Activated CD4-positive, alpha-beta T cell treated with anti-CD3 and anti-CD28 coated beads, Interleukin-2, Interleukin-6, amounts not matched to agents 100 ng/mL and 50 ng/mL, durations not matched to agents 16 hours and 8 hours (primary cell): ENCODE measurements around the gene ZBTB16.
A peak's percentile ranks its signal among the peaks of the same experiment; 100 is the strongest.

Experiments
- DNase-seq: peaks from one replicate; pipeline ENCODE4 v3.0.0-alpha.2; 2020

ZBTB16 gene, protein sequence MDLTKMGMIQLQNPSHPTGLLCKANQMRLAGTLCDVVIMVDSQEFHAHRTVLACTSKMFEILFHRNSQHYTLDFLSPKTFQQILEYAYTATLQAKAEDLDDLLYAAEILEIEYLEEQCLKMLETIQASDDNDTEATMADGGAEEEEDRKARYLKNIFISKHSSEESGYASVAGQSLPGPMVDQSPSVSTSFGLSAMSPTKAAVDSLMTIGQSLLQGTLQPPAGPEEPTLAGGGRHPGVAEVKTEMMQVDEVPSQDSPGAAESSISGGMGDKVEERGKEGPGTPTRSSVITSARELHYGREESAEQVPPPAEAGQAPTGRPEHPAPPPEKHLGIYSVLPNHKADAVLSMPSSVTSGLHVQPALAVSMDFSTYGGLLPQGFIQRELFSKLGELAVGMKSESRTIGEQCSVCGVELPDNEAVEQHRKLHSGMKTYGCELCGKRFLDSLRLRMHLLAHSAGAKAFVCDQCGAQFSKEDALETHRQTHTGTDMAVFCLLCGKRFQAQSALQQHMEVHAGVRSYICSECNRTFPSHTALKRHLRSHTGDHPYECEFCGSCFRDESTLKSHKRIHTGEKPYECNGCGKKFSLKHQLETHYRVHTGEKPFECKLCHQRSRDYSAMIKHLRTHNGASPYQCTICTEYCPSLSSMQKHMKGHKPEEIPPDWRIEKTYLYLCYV

DNA sequence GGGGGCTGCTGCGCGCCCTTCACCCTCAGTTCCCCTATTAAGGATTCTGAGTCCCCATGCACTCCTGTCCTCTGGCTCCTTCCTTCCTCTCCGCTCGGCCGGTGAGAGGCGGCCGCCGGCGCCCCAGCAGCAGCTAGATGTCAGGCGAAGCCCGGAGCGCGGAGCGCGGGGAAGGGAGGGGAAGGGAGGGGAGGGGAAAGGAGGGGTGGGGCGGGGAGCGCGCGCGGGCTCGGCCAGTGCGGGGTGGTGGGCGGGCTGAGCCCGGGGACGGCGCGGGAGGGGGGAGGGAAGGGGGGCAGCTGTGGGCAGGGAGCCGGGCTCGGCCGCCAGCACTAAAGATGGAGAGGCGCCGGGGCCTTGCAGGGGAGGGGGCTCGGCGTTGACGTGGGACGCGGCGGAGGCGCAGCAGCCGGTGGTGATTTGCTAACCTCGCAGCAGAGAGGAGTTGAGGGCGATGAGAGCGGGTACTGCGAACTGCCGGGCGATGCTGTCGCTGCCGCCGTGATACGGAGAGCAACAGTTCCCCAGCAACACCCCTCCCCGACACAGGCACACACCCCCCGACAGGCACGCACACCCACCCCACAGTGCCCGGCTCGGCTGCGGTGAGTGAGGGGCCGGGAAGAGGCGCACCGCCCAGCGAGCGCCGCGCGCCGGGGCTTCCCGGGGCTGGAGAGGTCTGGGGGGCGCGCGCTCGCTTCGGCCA, at the start of gene ZBTB16:
Gene ZBTB16, plus strand, starts transcription at position 434 of the 706 bp plus-strand sequence. CDS start 3,590 bp downstream, outside the sequence.
- DNase-seq: peak; percentile 43

DNA sequence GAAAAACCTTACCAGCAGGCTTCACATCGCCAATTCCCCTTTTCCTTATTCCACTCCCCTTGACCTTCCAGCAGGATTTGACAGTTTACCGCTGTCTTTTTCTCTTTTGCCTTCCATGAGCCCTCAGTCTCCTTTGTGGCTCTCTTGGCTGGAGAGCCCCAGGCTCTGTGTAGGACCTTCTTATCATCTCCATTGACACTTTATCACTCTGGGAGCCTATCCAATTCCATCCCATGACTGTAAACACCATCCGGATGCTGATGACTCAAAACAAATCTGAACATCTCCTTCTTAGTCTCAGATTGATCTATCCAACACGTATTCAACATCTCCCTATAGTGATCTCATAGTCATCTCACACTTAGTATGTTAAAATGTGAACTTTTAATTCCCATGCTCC, 48.6 kb upstream of the ZBTB16 start:
- no peak for DNase-seq

DNA sequence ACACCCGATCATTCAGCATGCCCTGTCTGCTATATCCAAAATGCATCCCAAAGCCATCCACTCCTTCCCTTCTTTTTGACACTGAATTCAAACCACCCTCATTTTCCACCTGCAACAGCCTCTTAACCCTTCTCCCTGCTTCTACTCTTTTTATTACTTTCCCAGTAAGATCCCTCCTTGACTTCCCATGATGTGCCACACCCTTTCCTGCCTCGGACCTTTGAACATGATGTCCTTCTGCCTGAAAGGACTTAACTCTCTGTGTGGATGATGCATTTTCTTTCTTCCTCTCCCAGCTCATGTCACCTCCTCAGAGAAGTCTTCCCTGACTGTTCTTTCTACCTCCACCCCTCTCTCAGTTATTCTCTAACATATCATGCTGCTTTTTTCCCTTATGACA, 48.1 kb upstream of the ZBTB16 start:
- DNase-seq: no peak

DNA sequence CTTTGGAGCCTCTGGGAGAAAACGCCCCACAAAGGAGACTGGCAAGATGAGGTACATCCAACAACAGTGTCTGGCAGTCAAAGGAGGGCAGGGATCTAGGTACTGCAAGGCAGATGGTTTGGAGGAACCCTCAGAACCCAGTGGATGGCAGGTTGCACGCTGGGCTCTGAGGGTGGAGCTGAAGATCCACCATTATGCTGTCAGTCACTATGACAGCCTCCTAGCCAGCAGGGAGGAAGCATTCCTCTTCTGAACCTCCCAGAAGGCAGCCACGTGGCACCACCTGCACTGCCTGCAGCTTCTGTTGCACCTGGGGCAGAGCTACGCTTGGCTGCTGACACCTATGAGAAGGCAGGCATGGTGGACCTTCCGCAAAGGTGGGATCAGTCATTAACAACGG, 44.4 kb upstream of the ZBTB16 start:
- DNase-seq: no peak

DNA sequence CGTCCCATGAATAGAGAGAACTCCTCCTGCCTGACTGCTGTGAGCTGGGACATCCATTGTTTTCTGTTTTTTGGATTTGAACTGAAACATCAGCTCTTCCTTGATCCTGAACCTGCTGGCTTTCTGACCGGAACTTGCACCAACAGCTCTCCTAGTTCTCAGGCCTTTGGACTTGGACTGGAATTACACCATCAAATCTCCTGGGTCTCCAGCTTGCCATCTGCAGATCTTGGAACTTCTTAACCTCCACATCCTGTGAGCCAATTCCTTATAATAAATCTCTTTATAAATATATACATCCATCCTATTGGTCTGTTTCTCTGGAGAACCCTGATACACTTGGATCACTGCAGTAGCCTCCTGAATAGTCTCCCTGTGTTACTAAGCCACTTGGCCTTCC, 42.5 kb upstream of the ZBTB16 start:
- DNase-seq: no peak

DNA sequence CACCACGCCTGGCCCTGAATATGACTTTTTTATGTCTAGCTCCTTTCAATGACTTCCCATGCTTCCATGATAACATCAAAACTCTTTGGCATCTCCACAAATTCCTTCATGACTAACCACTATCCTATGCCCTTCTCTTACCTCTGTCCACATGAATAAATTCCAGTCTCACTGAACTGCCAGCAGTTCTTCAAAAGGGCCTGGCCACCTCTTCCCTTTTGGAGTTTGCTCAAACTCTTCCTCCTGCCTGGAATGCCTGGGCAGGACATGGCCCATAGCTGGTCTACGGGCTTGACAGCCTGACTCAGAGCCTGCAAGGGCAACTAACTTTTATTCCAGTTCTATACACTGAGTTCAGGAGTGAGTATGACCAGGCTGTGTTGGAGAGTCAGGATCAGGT, 41.8 kb upstream of the ZBTB16 start:
- no peak for DNase-seq

DNA sequence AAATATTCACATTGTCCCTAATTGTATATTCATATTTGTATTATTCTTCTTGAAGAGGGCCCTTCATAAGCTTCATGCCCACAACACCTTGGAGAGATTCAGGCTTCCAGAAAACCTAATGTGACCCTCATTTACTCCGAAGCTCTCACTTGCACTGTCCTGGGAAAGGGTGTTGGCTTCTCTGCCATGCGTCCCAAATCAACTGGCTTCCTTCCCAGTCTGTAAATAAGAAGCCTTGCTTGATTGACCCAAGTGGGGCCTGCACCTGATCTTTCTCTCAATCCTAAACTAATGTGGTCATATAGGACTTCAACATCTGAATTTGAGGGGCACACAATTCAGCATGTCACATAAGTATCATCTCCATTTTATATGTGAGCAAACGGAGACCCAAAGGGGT, 40.5 kb upstream of the ZBTB16 start:
- DNase-seq: no peak

DNA sequence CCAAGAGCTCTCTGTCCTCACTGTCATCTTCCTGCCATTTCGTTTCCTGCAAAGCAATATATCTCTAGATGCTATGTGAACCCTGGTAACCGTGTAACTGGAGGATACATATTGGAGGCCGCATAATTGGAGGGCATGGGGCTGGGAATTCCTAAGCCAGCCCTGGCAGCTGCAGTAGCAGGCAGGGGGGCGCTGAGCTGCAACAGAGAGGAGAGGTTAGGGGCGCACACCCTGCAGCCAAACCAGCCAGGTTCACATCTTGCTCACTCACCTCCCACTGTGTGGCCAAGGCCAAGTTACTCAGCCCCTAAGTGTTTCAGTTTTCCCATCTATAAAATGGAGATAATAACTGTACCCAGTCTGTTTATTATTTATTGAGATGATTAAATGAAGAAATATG, 39.9 kb upstream of the ZBTB16 start:
- DNase-seq: no peak

DNA sequence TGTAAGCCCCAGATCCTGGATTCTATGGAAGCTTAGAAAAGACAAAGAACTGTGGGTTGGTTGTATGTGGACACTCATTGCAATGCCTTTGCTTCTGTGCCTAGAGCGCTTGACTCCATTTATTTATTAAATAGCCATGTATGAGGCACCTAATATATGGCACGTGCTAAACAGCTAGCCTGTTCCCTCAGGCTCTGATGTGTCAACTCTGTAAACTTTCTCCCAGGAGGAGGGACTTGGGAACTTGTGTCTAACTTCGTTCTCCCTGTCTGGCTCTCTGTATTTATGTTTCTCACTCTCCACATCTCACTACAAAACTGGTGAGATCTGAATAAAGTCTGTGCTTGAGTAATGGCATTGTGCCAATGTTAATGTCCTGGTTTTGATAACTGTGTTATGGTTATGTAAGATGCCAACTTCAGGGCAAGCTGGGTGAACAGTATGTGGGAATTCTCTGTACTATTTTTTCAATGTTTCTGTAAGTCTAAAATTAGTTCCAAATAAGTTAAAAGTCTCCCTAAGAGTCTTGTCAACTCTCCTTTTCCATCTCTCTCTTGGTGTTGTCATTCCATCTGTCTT, 34.1 kb upstream of the ZBTB16 start:
- no peak for DNase-seq

DNA sequence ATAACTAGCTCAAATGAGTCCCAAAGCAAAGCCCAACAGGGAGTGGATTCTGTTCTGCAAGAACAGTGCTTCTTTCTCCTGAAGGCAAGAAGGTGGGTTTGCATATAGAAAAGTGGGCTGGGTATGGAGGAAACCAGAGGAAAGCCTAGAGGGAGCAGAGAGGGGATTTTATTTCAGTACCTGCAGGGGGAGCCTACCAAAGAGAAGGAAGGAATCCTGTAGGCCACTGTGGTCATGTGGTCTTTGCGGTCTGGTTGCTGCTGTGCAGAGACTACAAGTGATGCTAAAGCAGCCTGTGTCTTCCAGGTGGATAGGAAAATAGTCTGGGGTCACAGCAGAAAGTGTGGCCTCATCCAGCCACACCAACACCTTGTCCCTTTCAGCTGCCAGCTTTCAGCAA, 33.2 kb upstream of the ZBTB16 start:
- peak; percentile 9 for DNase-seq

DNA sequence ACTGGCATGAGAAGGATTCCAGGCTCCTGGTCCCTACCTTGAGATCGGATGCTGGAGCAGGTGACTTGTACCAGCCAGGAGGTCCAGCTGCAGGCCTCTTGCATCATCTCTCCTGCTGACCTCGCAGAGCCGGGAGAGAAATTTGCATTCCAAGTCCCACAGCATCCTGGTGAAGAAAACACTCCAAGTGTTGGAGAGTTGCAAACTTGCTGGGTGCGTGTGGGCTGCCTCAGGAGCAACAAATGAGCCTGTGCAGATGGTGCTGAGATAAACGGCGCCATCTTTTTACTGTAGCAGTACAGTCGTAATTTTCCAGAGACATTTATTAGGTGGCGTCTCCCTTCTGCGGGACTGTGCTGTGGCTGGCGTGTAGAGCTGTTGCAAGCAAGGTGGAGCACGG, 32.1 kb upstream of the ZBTB16 start:
- DNase-seq: no peak

DNA sequence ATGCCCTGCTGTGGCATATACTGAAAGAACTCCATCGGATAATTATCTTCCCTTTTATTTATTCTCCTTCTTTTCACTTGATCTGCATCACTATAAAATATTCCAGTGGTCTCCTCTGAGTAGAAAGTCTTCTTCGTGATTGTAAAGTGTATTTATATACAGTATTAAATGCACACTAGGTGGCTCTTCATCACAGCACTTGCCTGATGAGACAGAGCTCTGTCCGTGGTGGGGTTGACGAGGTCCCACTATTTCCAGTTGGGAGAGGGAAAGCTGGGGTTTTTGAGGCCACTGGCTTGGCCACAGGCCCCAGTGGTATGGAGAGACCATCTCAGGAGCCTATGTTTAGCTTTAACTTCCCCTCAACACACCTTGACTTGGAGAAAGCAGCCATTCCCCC, 31.6 kb upstream of the ZBTB16 start:
- DNase-seq: no peak

DNA sequence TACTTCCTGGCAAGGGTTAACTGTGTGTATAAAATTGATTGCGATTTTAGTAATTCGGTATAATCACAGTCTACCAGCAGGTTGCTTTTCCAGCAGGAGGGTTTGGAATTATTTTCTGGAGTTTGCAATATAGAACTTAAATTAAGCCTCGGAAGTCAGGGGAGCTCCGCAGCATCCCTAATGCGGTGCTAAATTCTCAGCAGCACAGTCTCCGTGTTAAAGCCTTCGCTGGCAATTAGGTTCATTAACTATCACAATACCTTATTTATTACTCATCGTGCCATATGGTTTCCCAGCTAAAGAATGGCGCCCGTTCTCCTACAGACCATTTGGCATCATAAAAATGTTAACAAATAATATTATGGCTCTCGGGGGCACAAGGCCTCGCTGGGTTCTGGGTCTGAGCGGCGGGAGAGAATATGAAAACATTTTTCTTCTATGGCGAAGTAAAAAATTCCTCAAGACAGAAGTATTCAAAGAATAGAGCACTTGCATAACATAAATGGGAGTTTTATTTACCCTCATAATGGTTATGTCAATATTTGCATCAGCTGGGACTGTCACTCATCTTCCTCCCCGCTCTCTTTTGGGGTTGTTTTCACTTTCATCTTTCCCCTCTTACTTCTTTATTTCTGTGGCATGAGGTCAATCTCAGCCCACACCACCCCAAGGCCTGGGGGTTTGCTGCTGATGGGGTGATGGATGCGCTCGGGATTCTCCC, 28.1 kb upstream of the ZBTB16 start:
- DNase-seq: no peak

DNA sequence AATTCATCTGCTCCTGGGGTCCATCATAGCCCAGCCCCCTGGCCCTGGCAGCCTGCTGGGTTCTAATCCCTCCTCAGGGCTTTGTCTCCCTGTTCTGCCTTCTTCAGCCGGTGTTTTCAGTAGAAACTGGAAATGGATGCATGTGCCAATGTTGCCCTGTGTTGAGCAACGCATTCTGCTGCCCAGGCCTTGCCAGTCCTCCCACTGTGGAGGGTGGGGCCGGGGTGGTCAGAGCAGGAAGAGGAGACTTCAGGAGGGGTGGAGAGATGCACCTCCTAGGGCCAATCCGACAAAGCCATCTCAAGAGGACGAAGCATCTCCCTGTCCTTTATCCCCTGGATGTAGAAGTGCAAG, 27.6 kb upstream of the ZBTB16 start:
- no peak for DNase-seq

DNA sequence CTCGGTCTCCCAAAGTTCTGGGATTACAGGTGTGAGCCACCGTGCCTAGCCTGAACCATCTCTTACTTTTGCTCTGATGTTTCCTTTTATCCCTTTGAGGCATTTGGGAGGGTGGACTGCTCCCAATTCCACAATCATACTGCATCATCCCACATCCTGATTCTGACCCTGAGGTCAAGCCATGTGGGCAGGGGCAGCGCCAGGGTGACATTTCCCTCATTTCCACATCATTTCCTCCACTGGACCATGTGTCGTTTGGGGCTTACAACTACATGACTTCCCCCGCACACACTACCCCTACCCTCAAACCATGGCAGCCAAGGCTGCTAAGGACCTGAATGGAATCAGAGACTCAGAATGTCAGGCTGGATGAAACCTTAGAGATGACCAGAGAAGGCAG, 26.4 kb upstream of the ZBTB16 start:
- DNase-seq: no peak

DNA sequence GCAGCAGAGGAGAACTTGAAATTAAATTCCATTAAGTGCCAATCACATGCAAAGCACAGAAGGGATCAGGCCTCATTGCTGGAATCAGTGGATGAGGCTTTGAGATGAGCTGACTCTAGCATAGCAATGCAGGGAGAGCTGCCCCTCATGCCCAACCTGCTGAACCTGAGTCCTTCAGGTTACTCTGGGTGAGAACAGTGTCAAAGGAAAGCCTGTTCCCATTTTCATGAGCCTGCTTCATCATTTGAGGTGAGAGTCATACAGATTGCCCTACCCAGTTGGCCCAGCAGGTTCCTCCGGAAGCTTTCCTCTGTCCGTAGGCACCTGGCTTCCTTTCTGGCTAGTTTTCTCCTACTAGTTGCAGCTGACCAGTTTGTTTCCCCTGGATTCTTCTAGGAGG, 25.9 kb upstream of the ZBTB16 start:
- no peak for DNase-seq

DNA sequence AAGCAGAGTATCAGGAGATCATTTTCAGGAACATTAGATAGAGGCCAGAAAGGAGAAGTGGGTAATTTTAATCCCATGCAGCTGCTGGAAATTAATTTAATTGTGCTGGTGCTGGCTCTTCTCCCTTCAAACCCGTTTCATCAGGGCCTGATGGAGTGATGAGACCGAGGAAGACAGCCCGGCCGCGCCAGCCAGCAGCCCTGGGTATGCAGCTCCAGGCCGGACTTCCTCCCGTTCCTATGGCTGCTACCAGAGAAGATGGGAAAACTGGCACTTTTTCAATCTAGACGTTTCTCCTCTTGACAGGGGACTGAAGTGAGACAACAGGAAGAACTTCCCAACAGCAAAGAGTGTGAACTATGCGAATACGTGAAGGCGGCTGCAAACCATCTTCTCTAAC, 24.6 kb upstream of the ZBTB16 start:
- DNase-seq: no peak

DNA sequence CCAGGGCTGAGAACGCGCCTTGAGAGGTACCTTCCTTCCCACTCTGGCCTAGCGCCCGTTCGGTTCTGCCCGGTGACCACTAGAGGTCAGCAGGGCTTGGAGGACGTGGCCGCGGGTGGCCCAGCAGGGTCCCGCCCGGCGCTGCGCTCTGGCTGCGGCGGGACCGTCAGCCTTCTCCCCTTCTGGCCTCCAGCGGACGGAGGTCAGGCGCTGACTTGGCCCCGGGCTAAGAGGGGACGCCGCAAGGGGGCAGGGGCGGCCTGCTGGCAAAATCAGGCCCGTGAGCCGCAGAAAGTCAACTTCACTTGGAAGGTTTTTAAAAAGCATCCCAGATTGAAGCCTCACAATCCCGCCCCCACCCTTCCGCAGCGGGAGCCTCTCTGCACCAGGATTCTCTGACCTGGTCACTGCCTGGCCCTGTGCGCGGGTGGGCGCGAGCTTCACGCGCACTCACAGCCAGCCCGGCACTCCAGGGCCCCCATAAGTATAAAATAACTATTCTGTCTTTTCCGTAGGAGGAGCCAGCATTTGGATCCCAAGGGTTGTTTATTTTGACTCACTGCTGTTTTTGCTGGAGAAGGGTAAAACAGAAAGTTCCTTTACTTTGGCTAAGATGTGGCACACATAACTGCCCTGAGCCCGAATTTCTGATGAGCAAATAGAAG, 23.2 kb upstream of the ZBTB16 start:
- DNase-seq: peak; percentile 58

DNA sequence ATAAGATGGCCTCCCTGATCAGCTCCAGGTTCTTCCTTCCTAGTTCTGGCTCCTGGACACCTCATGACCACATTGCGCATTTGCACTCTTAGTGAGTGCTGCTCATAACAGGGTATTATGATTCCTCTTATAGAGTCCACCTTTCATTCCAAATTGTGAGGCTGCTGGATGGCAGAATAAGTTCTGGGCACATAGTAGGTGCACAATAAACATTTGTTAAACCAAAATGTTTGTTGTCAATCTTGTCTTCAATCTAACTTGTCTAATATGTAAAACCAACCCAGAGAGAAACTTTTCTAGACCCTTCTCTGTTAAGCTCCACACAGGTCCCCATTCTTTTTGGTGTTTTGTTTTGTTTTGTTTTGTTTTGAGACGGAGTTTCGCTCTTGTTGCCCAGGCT, 22.6 kb upstream of the ZBTB16 start:
- no peak for DNase-seq

DNA sequence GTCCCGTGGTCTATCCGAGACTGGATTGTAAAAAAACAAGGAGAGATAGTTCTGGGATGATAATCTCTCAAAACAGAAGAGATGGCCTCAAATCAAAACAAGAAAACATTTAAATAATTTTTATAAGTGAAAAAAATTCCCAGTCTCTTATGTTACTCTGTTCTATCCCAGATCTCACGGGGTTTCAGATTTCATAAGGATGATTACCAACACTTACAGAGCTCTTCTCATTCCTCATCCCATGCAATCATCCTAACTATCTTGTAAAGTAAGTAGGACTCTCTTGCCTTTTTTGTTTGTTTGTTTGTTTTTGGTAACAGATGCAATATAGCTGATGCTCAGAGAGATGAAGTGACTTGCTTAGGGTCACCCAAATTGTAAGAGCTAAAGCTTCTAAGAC, 20.0 kb upstream of the ZBTB16 start:
- DNase-seq: no peak

DNA sequence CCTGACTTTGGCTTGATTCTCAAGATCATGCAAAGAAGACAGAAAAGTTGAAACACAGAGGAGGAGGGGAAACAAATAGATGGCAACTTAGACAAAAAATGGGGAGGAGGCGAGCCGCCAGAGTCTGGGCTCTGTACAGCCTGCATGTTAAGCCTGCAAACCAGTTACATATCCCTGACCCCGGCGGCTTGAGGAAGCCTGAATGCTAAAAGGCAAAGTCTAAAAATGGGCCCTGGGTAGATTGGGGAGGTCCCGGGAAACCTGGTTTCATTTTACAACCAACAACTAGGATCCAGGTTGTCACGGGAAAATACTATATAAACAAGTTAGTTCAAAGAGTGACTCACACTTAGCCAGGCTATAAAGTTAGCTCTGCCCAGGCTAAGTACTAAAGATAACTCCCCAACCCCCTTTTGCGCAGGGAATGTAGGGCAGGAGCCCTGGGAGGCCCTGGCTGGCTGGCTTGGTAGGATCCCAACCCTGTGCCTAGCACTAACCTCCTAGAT, 18.8 kb upstream of the ZBTB16 start:
- no peak for DNase-seq

DNA sequence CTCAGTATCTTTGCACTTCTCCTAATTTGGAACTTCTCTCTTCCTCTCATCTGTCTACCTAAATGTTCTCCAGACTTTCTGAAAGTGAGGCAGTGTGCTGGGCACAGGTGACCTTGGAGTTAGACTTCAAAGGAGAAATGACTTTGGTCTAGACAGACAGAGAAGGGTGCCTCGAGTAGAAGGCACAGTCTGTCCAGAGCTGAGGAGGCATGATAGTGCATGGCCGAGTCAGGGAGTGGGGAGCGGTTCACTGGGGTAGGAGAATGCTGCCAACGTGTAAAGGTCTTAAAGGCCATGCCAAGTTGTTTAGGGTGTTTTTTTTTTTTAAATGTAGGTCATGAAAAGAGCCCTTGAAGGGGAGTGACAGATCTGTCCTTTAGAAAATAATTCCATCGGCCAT, 17.3 kb upstream of the ZBTB16 start:
- DNase-seq: no peak
